GM19239 (cell line): ENCODE data around the gene KMO.

Experiments
- DNase-seq: peaks from one replicate; pipeline ENCODE4 v3.0.0; 2011; ENCODE audit warnings: low spot score; ENCODE audit not compliant: insufficient read length
- FAIRE-seq: peaks from 2 replicates; lab custom pipeline; 2011; peaks lifted over from hg19 to GRCh38; lab: Jason Lieb, UNC

KMO gene

DNA sequence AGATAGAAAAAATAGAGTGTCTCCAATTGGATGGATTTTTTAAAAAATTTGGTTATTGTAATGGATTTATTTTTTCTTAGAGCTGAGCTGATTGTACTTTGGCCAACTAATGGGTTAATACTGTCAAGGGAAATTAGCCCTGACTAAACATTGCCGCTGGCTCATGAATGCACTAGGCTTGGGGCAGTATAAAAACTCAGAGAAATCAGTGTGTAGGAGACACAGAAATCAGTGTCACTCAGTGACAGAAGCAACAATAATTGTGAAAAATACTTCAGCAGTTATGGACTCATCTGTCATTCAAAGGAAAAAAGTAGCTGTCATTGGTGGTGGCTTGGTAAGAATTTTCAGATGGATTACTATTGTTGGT is at the start of gene KMO:
KMO (plus strand) TSS at position 217 of the 370 bp plus-strand sequence; CDS start at position 284, 67 bp downstream.
- FAIRE-seq: no peak
- no peak for DNase-seq

DNA sequence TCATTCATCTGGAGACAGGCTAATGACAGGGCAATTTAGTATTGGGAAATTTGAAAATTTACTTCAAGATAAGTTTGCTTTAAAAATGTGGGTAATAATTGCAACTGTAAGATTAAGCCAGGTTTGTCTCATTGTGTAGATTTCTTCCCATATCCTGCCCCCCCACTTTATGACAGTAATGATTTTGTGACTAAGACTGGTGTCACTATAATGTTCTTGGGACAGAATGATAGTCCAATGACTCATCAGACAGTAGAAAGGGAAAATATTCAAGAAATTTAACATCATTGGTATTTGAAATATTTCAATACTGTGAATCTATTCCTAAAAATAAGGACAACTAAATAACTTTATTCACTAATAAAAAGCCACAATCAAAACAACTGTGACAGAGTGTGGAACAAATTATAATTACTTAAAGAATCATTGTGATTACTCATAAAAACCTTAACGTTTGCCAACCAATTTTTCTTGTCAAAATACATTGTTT is 49.4 kb upstream of the KMO start:
- DNase-seq (no peak), FAIRE-seq (no peak)

DNA sequence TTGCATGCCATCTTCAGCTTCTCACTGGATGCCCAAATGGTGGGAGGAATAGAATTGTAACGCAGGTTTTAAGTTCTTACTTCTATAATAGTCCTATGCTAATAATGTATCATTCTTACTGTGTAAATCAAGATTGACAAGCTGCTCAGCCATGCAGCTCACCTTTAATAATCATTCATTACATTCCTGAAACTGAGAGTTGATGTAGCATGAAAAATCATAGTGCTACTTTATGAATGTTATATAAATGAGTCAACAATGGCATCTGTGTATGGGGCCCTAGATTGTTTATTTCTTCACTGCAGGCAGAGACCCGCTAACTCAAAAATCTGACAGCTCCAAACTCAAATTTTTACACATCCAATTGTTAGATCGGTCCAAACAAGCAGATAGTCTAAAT is 47.0 kb upstream of the KMO start:
- FAIRE-seq: no peak

DNA sequence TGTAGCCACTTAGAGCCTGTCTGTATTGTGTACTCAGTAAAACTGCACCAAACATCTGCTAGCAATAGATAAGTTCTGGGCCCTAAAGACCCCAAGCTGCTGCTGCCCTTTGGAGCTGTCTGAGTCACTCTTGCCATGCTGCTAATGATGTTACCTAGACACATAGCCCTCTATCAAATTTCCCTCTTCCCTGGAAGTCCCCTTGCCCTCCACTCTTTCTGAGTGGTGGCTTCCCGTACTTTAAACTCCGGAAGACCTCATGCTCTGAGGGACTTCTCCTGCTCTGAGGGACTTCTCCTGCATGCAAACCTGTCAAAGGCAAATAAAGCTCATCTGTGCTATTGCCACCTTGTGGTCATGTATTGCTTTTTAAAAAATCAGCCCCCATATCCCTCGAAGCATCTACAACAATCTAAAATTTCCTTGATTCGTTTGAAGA is 46.6 kb upstream of the KMO start:
- DNase-seq (no peak), FAIRE-seq (peak; percentile 40)

More for the DNA sequence above, 47.0 kb upstream of the KMO start:
- no peak for DNase-seq

DNA sequence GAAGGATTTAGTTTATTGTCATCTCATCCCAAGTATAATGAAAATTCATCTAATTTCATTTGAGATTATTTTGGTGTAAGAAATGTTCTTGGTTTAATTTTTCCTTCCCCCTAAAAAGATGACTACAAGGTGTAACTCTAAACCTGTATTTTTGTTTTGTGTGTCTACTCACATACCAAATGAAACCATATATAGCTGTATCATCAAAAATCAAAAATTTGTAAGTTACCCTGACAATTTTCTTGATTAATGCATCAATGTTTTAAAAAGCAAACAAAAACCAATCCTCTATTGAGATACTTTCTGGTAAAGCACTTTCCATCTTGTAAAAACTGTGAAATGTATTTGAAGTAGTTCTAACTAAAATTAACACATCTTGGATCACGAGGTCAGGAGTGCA is 43.4 kb upstream of the KMO start:
- FAIRE-seq (no peak), DNase-seq (no peak)

DNA sequence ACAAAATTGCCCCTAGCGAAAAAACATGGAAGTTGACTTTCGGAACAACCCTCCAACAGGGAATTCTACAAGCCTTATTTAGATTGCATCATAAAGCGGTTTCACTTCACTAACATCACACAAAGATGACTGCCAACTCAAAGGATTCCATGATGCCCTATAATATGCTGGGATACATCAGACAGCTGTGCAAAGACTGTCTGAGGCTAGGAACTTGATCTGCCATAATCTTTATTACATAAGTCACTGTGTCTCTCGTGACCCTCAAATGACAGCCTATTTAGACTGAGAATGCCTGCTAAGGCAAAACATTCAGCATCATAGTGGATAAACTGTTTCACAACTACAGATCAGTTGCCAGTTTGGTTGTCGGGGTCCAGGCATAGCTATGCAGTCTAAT is 36.4 kb upstream of the KMO start:
- FAIRE-seq (no peak), DNase-seq (no peak)

DNA sequence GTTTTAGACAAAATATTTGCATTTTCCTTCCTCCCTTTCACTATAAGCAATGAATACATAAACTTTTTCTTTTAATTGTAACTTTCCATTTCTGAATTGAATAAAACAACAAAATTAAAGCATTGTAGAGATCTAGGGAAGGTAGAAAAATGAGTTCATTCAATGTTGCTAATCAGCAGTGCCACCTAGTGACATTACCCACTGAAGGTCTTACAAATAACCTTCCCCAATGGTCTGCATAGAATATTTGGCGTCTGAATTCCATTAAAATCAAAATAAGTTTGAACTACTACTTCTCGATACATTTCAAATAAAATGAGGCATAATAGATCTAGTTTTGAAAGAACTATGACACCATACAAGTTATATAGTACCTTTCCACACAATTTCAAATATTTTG is 32.3 kb upstream of the KMO start:
- FAIRE-seq (peak; percentile 18), DNase-seq (no peak)

DNA sequence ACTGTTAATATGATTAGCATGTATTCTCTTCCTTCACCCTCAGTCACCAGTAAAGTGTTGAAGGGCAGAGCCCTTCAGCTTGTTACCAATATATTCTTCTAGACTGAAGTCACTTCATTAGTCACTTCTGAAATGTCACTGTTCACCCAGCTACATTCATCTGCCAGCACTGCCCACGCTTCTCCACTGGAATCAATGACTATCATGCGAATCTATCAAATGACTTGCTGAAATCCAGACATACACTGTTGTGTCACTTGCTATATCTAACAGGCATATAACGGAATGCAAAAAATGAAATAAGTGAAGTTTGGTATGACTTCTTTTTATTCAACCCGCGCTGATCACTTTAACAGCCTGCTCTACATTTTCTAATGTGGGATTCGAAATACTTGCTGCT is 28.7 kb upstream of the KMO start:
- no peak for FAIRE-seq

DNA sequence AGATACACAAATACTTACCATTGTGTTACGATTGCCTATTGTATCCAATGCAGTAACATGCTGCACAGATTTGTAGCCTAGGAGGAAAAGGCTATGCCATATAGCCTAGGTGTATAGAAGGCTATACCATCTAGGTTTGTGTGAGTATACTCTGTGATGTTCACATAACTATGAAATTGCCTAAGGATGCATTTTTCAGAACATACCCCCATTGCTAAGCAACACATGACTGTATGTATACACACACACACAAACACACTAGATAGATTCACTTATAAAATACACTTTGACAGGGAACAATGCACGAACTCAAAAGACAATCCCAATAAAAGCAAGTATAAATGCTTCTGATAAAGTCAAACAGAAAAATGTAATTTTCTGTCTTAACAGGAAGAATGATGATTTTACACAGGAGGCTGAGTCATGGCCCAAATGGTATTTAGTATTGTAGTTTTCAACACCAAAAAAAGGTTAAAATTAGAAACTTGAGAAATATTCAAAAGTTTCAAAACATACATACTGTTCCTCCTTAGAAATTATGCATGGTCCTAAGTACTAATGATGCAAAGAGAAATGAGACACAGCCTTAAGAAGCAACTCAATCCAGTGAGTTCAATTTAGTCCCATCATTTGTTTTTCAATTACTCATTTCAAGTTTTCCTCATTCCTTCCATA is 24.9 kb upstream of the KMO start:
- DNase-seq (no peak), FAIRE-seq (no peak)

More for the DNA sequence above, 28.7 kb upstream of the KMO start:
- no peak for DNase-seq

DNA sequence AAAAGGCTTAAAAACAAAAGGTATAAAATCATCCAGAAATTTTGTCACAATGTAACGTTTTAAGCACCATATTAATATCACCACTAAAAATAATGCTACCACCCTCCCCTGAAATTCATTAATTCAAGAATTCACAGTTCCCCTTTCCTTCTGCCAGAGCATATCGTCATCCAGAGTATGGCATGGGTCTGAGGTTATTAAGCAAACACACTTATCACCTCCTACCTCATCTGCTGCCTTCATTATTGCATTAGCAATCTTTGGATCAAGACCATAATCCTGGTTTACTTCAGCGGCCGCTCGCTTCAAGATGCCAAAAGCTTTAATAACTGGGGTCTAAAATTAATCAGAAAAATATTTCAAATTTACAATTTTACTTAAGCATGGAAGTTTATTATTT is 18.8 kb upstream of the KMO start:
- no peak for DNase-seq

DNA sequence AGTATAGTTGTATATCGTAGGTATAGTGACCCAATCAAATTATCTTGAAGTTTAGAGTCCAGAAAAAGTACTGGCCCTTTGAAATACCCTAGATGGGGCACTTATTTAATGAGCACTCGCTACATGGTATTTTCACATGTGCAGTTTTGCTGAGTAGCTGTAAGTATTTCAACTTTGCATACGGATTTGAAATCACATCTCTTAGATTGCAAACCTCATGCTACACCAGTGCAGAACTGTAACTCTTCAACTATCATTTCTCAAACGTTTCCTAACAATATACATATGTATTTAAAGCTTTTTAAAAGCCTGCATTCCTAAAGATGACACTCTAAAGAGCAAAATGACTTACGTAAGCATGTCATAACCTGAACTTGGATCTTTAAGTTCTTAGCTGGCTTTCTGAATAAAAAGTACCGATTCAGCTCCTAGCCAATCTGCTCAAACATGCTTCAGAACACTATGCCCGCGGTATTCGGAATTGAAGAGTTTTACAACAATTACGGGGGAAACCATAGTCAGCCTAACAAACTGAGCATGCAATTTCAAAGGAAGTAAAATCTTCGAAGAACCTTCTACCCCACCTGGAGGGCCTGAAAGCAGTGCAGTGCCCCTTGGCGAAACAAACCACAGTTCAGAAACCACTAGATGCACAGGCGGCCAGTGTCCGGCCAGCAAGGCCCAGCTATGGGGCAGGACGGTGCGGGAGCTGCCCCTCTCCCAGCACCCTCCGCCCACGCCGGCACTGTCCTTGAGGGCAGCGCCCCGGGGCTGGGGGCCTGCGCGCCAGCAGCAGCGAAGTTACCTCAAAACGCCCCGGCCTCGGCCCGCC is 13.5 kb upstream of the KMO start:
- DNase-seq (no peak), FAIRE-seq (peak; percentile 66)

More for the DNA sequence above, 18.8 kb upstream of the KMO start:
- no peak for FAIRE-seq

DNA sequence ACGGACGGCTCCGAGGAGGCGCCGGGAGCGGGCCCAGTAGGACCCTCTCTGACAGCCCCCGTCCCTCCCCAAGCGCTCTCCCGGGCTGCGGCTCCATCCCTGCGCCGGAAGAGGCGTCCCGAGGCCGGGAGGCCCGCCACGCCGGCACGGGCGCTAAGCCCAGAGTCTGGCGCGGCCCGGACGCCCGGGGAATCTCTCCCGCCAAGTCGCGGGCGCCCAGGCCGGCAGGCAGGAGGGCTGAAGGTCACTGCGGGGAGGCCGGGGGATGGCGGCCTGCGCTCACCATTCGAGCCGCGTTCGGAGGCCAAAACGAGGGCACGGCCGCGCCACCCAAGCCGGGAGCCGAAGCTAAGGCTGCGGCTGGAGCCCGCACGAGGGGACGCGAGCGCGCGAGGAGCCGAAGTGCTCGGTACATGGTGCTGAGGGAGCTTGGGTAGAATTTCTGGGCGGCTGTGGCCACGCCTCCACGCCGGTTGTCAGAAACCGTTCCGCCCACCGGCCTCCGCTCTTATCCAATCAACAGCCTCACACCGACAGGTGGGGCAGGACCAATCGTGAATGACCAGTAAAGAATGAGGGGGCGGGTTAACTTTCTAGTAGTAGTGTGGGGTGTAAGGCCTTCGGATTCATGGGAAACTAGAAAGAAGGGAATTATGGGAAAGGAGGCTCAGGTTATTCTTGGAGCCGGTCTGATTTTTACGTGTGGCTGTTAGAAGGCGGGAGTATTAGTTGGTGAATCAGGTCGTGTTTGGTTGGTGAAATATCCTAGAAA is 12.7 kb upstream of the KMO start, which contains the start of gene FH:
FH (minus strand) TSS at position 448 of the 772 bp plus-strand sequence; CDS start at position 415, 33 bp downstream.
- DNase-seq: peak; percentile 50
- peak; percentile 97 for FAIRE-seq

DNA sequence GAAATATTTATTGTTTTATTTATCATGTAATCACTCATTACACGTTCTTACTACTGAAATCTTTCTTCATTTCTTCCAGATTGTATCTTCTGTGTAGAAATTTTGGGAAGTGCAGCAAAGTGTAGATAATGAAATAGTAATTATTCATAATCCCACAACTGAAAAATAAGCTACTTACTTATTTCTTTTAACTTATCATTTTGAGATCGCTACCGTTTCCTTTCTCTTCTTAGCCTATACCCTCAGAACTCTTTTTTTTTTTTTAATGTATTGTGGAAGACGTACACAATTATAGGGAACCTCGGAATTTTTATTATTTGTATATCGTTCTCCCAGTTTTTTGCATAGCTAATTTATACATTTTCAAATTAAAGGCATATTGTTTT is 12.1 kb upstream of the KMO start:
- no peak for DNase-seq
- no peak for FAIRE-seq

DNA sequence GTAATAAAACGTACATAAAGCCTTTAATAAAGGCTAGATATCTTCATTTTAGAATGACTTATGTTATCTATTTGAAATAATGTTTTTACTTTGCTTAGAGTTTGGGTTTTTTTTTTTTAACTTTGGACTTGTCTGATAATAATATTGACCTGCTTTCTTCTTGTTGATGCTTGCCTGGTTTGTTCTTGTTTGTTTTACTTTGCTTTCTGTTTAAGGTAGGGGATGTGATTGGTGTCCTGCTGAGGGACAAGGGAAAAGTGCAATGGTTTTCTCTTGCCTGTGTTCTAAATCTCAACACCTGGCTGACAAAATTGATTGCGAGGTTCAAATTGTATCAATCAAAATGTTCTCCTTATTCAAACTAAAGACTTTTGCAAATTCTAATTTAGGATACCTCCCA is 10.5 kb upstream of the KMO start:
- DNase-seq (no peak), FAIRE-seq (no peak)

DNA sequence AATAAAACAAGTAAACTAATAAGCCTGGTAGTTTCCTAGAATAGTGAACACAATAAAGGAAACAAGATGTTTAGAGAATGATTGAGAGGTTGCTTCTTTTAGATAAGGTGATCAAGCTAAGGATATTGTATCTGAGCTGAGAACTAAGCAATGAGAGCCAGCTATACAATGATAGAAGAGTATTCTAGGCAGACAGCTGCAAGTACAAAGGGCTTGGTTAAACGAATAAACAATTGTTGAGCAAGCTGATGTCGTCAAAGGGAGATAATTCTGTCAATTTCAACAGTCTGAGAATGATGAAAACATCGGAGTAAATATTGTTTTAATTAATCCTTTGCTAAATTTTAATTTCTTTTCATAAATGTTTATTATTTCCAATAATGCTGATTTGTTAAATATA is 7.2 kb upstream of the KMO start:
- no peak for FAIRE-seq

DNA sequence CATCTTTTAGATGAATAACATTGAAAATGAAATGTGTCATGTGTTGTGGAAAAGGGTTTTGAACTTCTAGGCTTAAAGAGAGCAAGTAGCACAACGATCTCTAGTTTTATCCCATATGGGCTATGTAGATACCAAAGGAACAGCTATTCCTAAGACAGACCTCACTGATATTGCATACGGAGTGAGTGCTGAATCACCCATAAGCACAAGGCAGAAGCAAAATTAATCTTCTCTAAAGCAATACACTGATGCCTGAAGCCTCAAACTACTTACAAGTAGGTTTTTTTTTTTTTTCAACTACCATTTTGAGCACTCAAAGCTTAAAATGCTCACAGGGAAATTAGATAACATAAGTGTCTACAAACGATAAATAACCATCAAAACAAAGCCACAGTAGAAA is 5.0 kb upstream of the KMO start:
- DNase-seq (no peak), FAIRE-seq (no peak)

More for the DNA sequence above, 7.2 kb upstream of the KMO start:
- no peak for DNase-seq

DNA sequence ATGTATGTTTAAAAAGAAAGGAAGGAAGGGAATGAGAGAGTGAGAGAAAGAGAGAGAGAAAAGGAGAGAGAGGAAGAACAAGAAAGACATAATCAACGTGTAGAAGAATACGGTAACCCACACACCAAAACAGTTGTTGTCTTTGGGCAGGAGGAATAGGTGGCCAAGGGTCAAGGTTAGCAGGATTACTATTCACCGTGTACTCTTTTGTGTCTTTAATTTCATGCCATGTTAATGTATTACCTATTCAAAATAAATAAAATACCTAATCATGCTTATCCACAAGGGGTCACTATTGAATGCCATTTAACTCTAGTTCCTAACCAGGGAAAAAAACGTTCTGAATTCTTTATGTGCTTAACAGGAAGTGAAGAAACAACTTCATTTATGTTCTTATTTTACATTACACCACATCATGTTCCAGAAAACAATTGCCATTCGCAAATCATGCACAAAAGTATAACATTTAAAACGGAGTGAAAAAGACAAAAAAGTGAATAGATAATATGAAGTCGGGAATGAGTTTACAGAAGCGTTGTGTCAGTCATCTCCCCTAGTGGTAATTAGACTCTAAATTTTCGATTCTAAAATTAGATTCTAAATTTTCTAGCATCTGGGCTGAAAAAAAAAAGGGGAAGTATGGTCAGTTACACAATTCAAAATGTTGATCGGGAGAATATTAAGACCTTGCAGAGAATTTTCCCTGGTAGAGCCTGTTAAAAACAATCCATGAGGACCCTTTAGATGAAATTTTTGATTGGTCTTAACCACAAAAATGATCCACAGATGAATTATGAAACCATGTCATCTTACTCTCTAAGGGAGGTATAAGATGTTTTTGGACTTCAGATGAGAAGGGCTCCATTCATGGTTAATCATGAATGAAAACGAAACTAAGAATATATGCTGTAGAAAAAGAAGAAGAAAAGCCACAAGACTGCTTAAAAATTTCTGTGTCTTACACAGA is 700 bp upstream of the KMO start:
- FAIRE-seq (peak; percentile 93), DNase-seq (no peak)

DNA sequence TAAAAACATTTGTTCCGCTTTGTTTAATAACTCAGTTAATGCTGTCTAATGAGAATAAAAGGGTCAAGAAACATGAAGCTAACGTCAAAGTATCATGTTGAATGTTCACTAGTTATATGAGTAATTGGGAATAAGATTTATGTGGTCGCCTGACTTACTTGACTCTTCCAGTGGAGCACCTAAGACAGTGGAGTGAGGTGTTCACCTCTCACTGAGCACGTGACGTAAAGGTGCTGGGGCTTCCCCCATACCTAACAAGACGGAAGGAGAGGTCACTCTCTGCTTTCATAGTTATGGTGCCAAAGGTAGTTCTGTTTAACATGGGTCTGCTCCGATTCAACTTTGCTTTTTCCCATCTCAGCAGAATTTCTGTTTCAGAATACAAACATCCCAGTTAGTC is 686 bp downstream of the KMO start:
- FAIRE-seq (peak; percentile 99), DNase-seq (no peak)

DNA sequence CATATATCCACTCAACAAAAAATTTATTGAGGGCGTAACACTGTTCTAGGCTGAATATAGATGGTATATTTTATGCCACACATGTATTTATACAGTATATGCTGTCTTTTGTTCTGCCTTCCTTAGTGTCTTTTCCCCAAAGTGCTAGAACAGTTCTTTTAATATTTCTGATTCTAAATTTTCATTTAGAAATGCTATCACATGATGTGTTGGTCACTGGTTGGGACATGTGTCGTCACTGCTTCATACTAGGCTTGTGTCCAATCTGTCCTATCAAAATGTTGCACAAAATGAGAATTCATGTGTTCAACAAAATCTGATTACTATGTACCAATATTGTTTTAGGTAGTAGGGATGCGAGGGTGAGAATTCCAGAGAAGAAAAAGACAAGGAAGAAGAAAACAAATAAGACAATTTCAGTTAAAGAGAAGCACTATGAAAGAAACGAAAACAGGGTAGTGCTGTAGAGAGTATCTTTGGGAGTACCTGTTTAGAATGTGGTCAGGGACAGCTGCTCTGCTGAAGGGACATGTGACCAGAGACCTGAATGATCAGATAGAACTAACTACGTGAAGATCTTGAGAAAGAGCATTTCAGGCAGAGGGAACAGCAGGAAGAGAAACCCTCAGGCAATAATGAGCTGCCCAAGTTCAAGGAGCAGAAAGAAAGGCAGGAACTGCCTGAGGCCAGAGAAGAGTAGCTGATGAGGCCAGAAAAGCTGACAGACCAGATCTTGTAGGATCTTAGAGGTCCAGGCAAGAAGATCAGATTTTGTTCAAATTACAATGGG is 1.3 kb downstream of the KMO start:
- FAIRE-seq: peak; percentile 89
- no peak for DNase-seq
